Kidney epithelial cell (primary cell): ENCODE data around the gene C1orf94. TPM values are rescaled to one million over a fixed set of nuclear protein-coding genes. Genes with fewer than 3 reads are reported as not detected.

Source experiments
- DNase-seq: peaks from one replicate; pipeline ENCODE4 v3.0.0-alpha.2; 2010; ENCODE audit warnings: low read depth
- H3K27me3 ChIP-seq: 2 replicates; pipeline ENCODE4 v1.6.0; 2011; ENCODE audit warnings: low read length; ENCODE audit not compliant: control insufficient read depth, insufficient read depth
- H3K36me3 ChIP-seq: 2 replicates; pipeline ENCODE4 v1.5.1; 2011; ENCODE audit warnings: low read length; ENCODE audit not compliant: control insufficient read depth, insufficient read depth
- H3K4me3 ChIP-seq: 2 replicates; pipeline ENCODE4 v1.5.1; 2011; ENCODE audit warnings: low read depth, mild to moderate bottlenecking, control low read depth, low read length
- CTCF ChIP-seq: IDR thresholded peaks from 2 replicates; pipeline ENCODE4 v1.5.1; 2011; ENCODE audit warnings: mild to moderate bottlenecking, moderate library complexity, low read length, control low read depth, inconsistent platforms; ENCODE audit not compliant: insufficient read depth, poor library complexity, severe bottlenecking
- total RNA-seq: library from RNA; depleted of rRNA; stranded (reverse); fragments of >200 nt; gene quantifications from 2 replicates; pipeline ENCODE4 v1.2.3, GENCODE V29; 2015

The C1orf94 gene
- total RNA-seq, 1 donor from 2014 or later, result not detected

- no peak for TF ChIP-seq CTCF
- no peak for DNase-seq
- H3K27me3 ChIP-seq, result no peaks in the 10 kb centered on the region
- H3K36me3 ChIP-seq, result no peaks in the 10 kb centered on the region
- H3K4me3 ChIP-seq, result no peak overlapping the region
Observed at GRCh38 chr1:34213956-34214355, 37.2 kb downstream of the C1orf94 start.

- no peaks in the 10 kb centered on the region for H3K36me3 ChIP-seq
- no peaks in the 10 kb centered on the region for H3K27me3 ChIP-seq
- H3K4me3 ChIP-seq, result no peak overlapping the region
- DNase-seq, result no peak
- no peak for TF ChIP-seq CTCF
Observed at GRCh38 chr1:34231441-34231840, 54.7 kb downstream of the C1orf94 start.

- no peak for TF ChIP-seq CTCF
- no peak overlapping the region for H3K4me3 ChIP-seq
- no peak for DNase-seq
- H3K27me3 ChIP-seq, result no peaks in the 10 kb centered on the region
- H3K36me3 ChIP-seq, result no peaks in the 10 kb centered on the region
Observed at GRCh38 chr1:34235594-34235993, 58.9 kb downstream of the C1orf94 start.

DNA sequence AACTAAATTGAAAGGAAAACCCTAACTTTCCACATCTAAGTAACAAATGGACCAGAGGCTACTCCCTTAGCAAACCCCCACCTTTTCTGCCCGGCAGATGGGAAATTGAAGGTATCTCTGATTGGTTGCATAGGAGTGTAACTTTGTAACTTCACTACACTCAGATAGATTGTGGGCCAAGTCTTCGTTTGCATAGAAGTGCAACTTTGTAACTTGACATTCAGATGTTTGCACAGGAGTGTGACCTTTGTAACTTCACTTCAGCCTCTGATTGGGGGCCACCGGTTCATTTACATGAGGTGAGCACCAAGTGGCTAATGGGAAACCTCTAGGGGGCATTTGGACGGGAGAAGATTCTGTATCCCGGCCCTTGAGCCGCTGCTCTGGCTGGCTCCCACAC, 59.4 kb downstream of the C1orf94 start:
- Histone ChIP-seq H3K27me3 (no peaks in the 10 kb centered on the region), H3K4me3 (no peak overlapping the region), H3K36me3 (no peaks in the 10 kb centered on the region)
- no peak for DNase-seq
- TF ChIP-seq CTCF, result no peak

GRCh38 chr1:34237151-34237815, 60.6 kb downstream of the C1orf94 start:
- no peak overlapping the region for H3K4me3 ChIP-seq
- TF ChIP-seq CTCF, result no peak
- H3K36me3 ChIP-seq, result no peaks in the 10 kb centered on the region
- DNase-seq, result no peak
- H3K27me3 ChIP-seq, result no peaks in the 10 kb centered on the region

DNA sequence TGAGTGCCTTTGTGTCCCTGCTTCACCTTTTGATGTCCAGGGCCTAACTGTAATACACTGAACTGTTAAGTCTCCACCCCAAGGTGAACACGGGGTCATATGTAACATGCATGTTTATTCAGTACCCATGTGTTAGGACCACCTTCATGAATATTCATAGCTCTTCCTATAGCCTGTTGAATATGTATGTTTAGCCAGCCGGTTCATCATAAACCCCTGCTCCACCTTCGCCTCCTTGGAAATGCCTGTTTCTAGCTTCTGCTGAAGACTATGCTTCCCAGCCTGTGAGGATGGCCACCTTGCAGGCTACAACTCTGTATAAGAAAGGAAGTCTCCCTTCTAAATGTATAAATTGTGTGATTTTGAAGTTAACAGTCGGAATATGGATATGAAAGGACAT, 69.3 kb downstream of the C1orf94 start:
- no peak for TF ChIP-seq CTCF
- no peak for DNase-seq
- Histone ChIP-seq H3K36me3 (no peaks in the 10 kb centered on the region), H3K4me3 (no peak overlapping the region), H3K27me3 (no peaks in the 10 kb centered on the region)
